GM18520 (cell line): ENCODE data around the gene SOX15.
A peak's percentile ranks its signal among the peaks of the same experiment; 100 is the strongest.

ENCODE experiments used
- ATAC-seq: cut with Tn5 transposase; IDR thresholded peaks from one replicate; pipeline ENCODE4 v1.9.1; 2021; ENCODE audit not compliant: unreplicated experiment

Gene SOX15

GRCh38 chr17:7579001-7579833 is 10.7 kb downstream of the SOX15 start, which contains the start of gene CD68:
TSS of gene CD68 (plus strand) at chr17:7579638. CDS start at chr17:7579678, 40 bp downstream.
- ATAC-seq, result no peak

GRCh38 chr17:7577327-7578199 is 12.3 kb downstream of the SOX15 start:
- ATAC-seq, result no peak

GRCh38 chr17:7576432-7576937 is 13.4 kb downstream of the SOX15 start:
- ATAC-seq, result no peak

- no peak for ATAC-seq
These were observed 13.9 kb downstream of the SOX15 start for GRCh38 chr17:7575959-7576358.

GRCh38 chr17:7575481-7575883 is 14.4 kb downstream of the SOX15 start:
- ATAC-seq, result no peak

- ATAC-seq, result no peak
These were observed 15.5 kb downstream of the SOX15 start for GRCh38 chr17:7574176-7574953.

GRCh38 chr17:7573324-7574080 is 16.4 kb downstream of the SOX15 start:
- ATAC-seq, result no peak

- ATAC-seq, result peak; percentile 91
These were observed 17.1 kb downstream of the SOX15 start for GRCh38 chr17:7572588-7573323.

GRCh38 chr17:7572338-7572587 is 17.6 kb downstream of the SOX15 start:
- no peak for ATAC-seq

GRCh38 chr17:7570351-7570750 is 19.5 kb downstream of the SOX15 start:
- no peak for ATAC-seq

- ATAC-seq, result no peak
These were observed 20.3 kb downstream of the SOX15 start for GRCh38 chr17:7569571-7569970.

- ATAC-seq, result no peak
These were observed 26.6 kb downstream of the SOX15 start for GRCh38 chr17:7563115-7563869.

- ATAC-seq, result no peak
These were observed 27.7 kb downstream of the SOX15 start for GRCh38 chr17:7562208-7562605.

GRCh38 chr17:7561589-7562207 is 28.2 kb downstream of the SOX15 start, which contains the start of gene SENP3:
TSS of gene SENP3 (plus strand) at chr17:7561919. CDS start at chr17:7563077, 1,158 bp downstream.
- ATAC-seq, result peak; percentile 60

GRCh38 chr17:7561028-7561575 is 28.8 kb downstream of the SOX15 start:
- ATAC-seq, result peak; percentile 49

GRCh38 chr17:7560172-7561027 is 29.5 kb downstream of the SOX15 start:
- ATAC-seq, result no peak
